ENCODE measurements around the gene LCA5.

LCA5 gene

DNA sequence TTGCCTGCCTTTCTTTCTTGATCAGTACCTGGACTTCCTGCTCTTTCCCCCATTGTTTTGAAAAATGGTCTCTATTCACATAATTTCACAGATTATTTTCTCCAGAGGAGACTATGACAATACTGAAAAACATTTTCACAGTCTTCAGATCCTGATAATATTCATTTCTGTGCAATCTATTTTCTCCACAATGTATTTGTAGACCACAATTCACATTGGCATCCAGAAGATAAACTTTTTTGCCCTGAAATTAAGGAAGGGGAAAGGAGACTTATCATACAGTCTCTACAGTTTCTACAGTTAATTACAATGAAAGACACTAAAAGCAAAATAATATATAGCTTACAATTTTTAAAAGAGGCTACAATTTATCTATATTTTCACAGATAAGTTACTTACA lies 18.4 kb downstream of the LCA5 start:
- Histone ChIP-seq H3K9me3 (ENCODE audit: control insufficient read depth, insufficient read depth, low read length) (no peaks in the 10 kb centered on the region), H3K36me3 (ENCODE audit: insufficient read depth, low read length) (no peaks in the 10 kb centered on the region), H3K4me1 (ENCODE audit: insufficient read depth, low read length) (no peaks in the 10 kb centered on the region), H3K9ac (ENCODE audit: low read depth, low read length) (no peak overlapping the region)

DNA sequence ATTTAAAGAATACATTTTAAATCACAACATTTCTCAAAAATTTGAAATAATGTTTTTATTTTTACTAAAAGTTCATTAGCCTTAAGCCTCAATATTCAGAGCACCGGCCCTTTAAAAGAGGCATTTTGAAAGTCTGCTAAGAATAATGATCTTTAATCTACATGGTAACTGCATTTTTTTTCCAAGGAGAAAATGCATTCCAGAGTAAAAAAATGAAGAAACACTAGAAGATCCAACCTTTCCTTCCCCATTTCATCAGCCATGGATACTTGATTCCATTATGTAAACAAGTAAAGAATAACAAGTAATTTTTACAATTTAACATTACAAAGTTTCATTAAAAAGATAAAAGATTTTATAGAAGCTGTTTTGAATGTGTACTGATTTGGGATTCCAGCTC lies 21.8 kb downstream of the LCA5 start:
- Histone ChIP-seq H3K9me3 (ENCODE audit: control insufficient read depth, insufficient read depth, low read length) (no peaks in the 10 kb centered on the region), H3K4me1 (ENCODE audit: insufficient read depth, low read length) (no peaks in the 10 kb centered on the region), H3K9ac (ENCODE audit: low read depth, low read length) (no peak overlapping the region), H3K36me3 (ENCODE audit: insufficient read depth, low read length) (no peaks in the 10 kb centered on the region)

DNA sequence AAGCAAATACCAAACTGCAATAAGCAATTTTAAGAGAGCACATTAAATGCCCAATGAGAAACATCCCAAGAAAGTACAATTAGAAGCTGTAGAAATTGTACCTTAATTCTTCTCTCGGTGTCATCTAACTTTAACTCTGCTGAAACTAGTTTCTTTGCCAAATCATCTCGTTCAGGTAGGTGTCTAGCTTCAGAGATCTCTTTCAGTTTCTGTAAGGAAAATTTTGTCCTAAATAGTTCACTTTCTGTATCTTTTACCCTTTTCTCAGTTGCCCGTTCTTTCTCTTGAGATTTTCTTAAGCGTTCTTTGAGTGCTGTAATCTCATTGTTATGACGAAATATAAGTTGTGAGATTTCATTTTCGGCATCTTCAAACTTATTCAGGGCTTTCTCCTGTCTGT lies 24.1 kb downstream of the LCA5 start:
- Histone ChIP-seq H3K4me1 (ENCODE audit: insufficient read depth, low read length) (no peaks in the 10 kb centered on the region), H3K36me3 (ENCODE audit: insufficient read depth, low read length) (no peaks in the 10 kb centered on the region), H3K9me3 (ENCODE audit: control insufficient read depth, insufficient read depth, low read length) (no peaks in the 10 kb centered on the region; the same call in 1 of the 2 replicates), H3K9ac (ENCODE audit: low read depth, low read length) (no peak overlapping the region)

DNA sequence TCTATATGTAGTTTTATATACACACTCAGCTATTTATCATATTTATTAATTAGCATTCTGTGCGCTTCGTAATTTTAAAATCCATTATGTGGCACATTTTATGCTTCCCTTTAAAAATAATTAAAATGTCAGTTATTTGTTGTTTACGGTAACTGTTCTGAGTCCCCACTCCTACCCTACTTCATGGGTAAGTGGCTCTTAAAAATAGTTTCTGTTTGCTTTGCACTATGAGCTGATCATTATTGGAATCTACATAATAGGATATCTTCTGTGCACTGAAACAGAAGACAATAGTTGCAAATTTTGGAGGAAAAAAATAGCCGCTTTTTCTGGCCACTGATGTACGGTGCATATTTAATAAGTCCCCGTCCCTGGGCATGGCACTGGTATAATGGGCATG lies 25.2 kb downstream of the LCA5 start:
- no peak overlapping the region for H3K9ac ChIP-seq (ENCODE audit: low read depth, low read length)
- no peaks in the 10 kb centered on the region for H3K36me3 ChIP-seq (ENCODE audit: insufficient read depth, low read length)
- no peaks in the 10 kb centered on the region; the same call in 1 of the 2 replicates for H3K9me3 ChIP-seq (ENCODE audit: control insufficient read depth, insufficient read depth, low read length)
- no peaks in the 10 kb centered on the region for H3K4me1 ChIP-seq (ENCODE audit: insufficient read depth, low read length)

DNA sequence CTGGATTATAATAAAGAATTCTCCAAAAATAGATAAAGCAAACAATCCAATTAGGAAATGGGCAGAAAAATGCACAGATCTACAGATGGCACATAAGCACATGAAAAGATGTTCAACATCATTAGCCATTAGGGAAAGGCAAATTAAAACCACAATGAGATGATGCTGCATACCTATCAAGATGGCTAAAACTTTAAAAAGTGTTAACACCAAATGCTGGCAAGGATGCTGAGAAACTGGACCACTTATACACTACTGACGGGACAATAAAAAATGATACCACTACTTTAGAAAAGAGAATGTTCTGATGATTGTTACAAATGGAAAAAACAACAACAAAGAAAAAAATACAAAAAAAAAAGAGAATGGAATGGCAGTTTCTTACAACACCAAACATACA lies 26.5 kb downstream of the LCA5 start:
- Histone ChIP-seq H3K4me1 (ENCODE audit: insufficient read depth, low read length) (no peaks in the 10 kb centered on the region), H3K9me3 (ENCODE audit: control insufficient read depth, insufficient read depth, low read length) (no peaks in the 10 kb centered on the region; the same call in 1 of the 2 replicates), H3K36me3 (ENCODE audit: insufficient read depth, low read length) (no peaks in the 10 kb centered on the region), H3K9ac (ENCODE audit: low read depth, low read length) (no peak overlapping the region)

- no peaks in the 10 kb centered on the region for H3K4me1 ChIP-seq (ENCODE audit: insufficient read depth, low read length)
- no peak overlapping the region for H3K9ac ChIP-seq (ENCODE audit: low read depth, low read length)
- H3K36me3 ChIP-seq (ENCODE audit: insufficient read depth, low read length), result no peaks in the 10 kb centered on the region
- H3K9me3 ChIP-seq (ENCODE audit: control insufficient read depth, insufficient read depth, low read length), result no peaks in the 10 kb centered on the region; the same call in 1 of the 2 replicates
Measured at GRCh38 chr6:79506251-79506650, 31.0 kb downstream of the LCA5 start.

GRCh38 chr6:79504372-79504771 lies 32.9 kb downstream of the LCA5 start:
- Histone ChIP-seq H3K36me3 (ENCODE audit: insufficient read depth, low read length) (no peaks in the 10 kb centered on the region), H3K9ac (ENCODE audit: low read depth, low read length) (no peak overlapping the region), H3K9me3 (ENCODE audit: control insufficient read depth, insufficient read depth, low read length) (no peaks in the 10 kb centered on the region; the same call in 1 of the 2 replicates), H3K4me1 (ENCODE audit: insufficient read depth, low read length) (no peaks in the 10 kb centered on the region)

DNA sequence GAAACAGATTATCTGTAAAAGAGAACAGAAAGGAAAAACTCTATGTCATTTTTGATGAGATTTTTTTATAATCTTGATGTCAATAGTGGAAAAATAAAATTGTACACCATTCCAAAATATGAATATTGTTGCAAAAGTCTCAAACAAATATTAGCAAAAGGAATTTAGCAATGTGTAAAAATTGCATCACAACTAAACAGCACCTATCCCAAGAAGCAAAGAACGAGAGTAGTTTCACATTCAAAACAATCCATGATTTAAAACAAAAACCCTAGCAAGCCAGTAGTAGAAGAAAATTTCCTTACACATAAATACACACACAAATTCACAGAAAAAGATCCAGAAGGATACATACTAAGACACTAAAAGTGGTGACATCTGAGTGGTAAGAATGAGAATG lies 38.4 kb downstream of the LCA5 start:
- Histone ChIP-seq H3K9ac (ENCODE audit: low read depth, low read length) (no peak overlapping the region), H3K4me1 (ENCODE audit: insufficient read depth, low read length) (peaks cover 7% of the 10 kb centered on the region; the same call in 1 of the 2 replicates), H3K36me3 (ENCODE audit: insufficient read depth, low read length) (no peaks in the 10 kb centered on the region), H3K9me3 (ENCODE audit: control insufficient read depth, insufficient read depth, low read length) (no peaks in the 10 kb centered on the region)

DNA sequence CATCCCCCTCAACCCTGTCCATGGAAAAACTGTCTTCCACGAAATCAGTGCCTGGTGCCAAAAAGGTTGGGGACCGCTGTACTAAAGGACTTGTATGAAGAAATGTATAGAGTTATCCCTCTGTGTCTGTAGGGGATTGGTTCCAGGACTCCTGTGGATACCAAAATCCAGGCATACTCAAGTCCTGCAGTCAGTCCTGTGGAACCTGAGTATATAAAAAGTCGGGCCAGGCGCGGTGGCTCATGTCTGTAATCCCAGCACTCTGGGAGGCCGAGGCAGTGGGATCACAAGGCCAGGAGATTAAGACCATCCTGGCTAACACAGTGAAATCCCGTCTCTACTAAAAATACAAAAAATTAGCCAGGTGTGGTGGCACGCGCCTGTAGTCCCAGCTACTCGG lies 42.0 kb downstream of the LCA5 start:
- peaks cover 7% of the 10 kb centered on the region; the same call in 1 of the 2 replicates for H3K4me1 ChIP-seq (ENCODE audit: insufficient read depth, low read length)
- no peak overlapping the region for H3K9ac ChIP-seq (ENCODE audit: low read depth, low read length)
- no peaks in the 10 kb centered on the region for H3K36me3 ChIP-seq (ENCODE audit: insufficient read depth, low read length)
- H3K9me3 ChIP-seq (ENCODE audit: control insufficient read depth, insufficient read depth, low read length), result no peaks in the 10 kb centered on the region

- H3K9me3 ChIP-seq (ENCODE audit: control insufficient read depth, insufficient read depth, low read length), result no peaks in the 10 kb centered on the region
- no peaks in the 10 kb centered on the region for H3K36me3 ChIP-seq (ENCODE audit: insufficient read depth, low read length)
- H3K9ac ChIP-seq (ENCODE audit: low read depth, low read length), result no peak overlapping the region
- H3K4me1 ChIP-seq (ENCODE audit: insufficient read depth, low read length), result peaks cover 7% of the 10 kb centered on the region; the same call in 1 of the 2 replicates
Measured at GRCh38 chr6:79494841-79495240, 42.4 kb downstream of the LCA5 start.

DNA sequence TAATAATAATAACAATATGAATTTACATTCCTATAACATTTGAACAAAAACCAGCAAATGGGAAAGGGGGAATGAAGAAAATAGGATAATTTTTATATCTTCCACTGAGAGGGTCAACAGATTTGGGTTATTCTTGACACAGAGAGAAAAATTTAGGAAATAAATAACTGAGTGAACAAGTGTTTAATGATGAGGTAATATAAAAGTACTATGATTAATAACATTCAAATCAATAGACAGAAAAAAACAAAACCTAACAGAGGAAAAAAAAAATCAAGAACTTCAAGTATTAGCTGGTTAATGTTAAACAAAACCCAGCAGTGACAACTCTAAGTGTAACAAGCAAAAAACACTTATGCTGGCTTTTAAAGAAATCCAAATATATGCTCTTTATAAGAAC lies 66.5 kb downstream of the LCA5 start:
- H3K9me3 ChIP-seq (ENCODE audit: control insufficient read depth, insufficient read depth, low read length), result no peaks in the 10 kb centered on the region
- H3K9ac ChIP-seq (ENCODE audit: low read depth, low read length), result no peak overlapping the region
- H3K36me3 ChIP-seq (ENCODE audit: insufficient read depth, low read length), result no peaks in the 10 kb centered on the region
- H3K4me1 ChIP-seq (ENCODE audit: insufficient read depth, low read length), result peaks cover 4% of the 10 kb centered on the region; the same call in 1 of the 2 replicates

GRCh38 chr6:79469376-79470246 lies 67.6 kb downstream of the LCA5 start:
- no peaks in the 10 kb centered on the region for H3K36me3 ChIP-seq (ENCODE audit: insufficient read depth, low read length)
- H3K9me3 ChIP-seq (ENCODE audit: control insufficient read depth, insufficient read depth, low read length), result no peaks in the 10 kb centered on the region
- H3K9ac ChIP-seq (ENCODE audit: low read depth, low read length), result no peak overlapping the region
- H3K4me1 ChIP-seq (ENCODE audit: insufficient read depth, low read length), result peaks cover 11% of the 10 kb centered on the region; the same call in 1 of the 2 replicates

DNA sequence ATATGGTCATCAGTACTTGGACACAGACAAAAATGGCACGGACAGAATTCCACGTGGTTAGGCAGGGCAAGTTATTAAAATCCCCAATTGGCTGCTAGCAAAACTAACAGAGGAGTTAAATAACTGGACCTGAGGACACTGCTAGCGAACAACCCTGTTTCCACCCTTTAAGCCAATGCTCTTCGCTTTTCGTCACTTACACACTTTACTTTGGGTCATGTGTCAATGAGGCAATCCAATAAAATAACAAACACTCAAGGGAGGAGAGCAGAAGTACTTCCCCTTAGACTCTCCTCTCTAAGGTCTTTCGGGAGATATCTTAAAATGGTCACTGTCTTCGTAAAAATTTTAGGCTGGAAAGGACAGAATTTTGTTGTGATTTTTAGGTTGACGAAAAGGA lies 68.6 kb downstream of the LCA5 start:
- Histone ChIP-seq H3K9ac (ENCODE audit: low read depth, low read length) (no peak overlapping the region), H3K4me1 (ENCODE audit: insufficient read depth, low read length) (peaks cover 19% of the 10 kb centered on the region), H3K36me3 (ENCODE audit: insufficient read depth, low read length) (no peaks in the 10 kb centered on the region), H3K9me3 (ENCODE audit: control insufficient read depth, insufficient read depth, low read length) (no peaks in the 10 kb centered on the region)

- Histone ChIP-seq H3K9ac (ENCODE audit: low read depth, low read length) (no peak overlapping the region), H3K36me3 (ENCODE audit: insufficient read depth, low read length) (no peaks in the 10 kb centered on the region)
Measured at GRCh38 chr6:79468116-79468515, 69.1 kb downstream of the LCA5 start.

DNA sequence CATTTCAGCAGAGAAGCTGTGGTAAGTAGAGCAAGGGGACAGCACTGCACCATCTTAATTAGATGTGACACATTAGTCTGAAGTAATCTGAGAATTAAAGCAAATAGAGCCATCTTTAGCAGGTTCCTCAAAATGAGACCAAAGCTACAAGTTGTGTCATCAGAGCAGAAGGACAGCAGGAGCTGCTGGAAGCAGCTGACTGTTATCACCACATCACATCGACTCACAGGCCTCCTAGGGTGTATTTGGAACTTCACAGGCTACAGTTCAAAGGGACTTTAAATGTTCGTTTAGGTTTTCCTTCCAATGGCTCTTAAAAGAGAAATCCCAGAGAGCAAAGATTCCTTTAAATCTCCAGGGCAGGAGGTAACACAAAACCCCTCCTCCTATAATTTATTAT lies 69.5 kb downstream of the LCA5 start:
- H3K4me1 ChIP-seq (ENCODE audit: insufficient read depth, low read length), result peaks cover 22% of the 10 kb centered on the region

More at GRCh38 chr6:79468116-79468515, 69.1 kb downstream of the LCA5 start:
- H3K9me3 ChIP-seq (ENCODE audit: control insufficient read depth, insufficient read depth, low read length), result no peaks in the 10 kb centered on the region
- peaks cover 21% of the 10 kb centered on the region for H3K4me1 ChIP-seq (ENCODE audit: insufficient read depth, low read length)

More for the DNA sequence above, 69.5 kb downstream of the LCA5 start:
- H3K9me3 ChIP-seq (ENCODE audit: control insufficient read depth, insufficient read depth, low read length), result no peaks in the 10 kb centered on the region
- H3K36me3 ChIP-seq (ENCODE audit: insufficient read depth, low read length), result no peaks in the 10 kb centered on the region
- no peak overlapping the region for H3K9ac ChIP-seq (ENCODE audit: low read depth, low read length)
